ENCODE measurements around the gene OR52B4.
"Not testable (repeated sequence)": the region's sequence is repeated elsewhere in the genome, so short reads cannot be mapped to it uniquely, and the experiment has no call there.

OR52B4 gene

DNA sequence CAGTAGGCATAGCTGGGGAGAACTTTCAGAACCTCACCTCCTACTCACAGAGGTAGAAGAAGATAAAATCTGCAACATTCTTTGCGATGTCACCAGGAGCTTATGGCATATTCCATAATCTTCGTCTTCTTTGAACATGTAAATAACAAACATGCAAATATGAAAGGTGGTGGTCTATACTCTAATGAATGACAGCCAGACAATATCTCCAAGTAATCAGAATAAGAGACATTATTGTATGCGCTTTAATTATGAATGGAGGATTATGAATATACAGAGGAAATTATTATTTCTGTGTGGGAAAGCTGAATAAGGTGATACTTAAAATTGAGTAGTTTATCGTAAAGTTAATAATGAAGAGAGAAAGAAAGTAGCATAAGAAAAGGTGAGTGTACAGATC, at the start of gene OR52B4:
Gene OR52B4 (minus strand): TSS at position 101 of the 400 bp plus-strand sequence. CDS start 91 bp downstream, at position 10.
- DNase-seq: no peak

- DNase-seq: no peak
Observed at GRCh38 chr11:4416816-4417215, 48.6 kb upstream of the OR52B4 start.

DNA sequence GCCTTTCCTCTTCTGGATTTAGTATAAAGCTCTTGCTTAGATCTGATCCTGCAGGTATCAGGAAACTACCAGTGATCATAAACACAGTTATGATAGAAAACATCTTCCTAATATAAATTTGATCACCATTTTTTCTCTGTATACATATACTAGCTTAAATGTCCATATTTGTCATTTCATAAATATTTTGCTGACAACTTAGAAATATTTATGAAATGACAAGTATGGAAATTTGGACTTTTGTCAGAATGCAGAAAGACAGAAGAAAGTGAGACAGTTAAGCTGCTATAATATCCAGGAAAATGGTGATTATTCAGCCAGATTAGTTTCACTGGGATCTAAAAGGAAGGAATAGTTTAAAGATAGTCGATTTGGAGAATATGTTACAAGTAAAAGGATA, 48.1 kb upstream of the OR52B4 start:
- no peak for DNase-seq

- not testable (repeated sequence) for DNase-seq
Observed at GRCh38 chr11:4406206-4406605, 38.0 kb upstream of the OR52B4 start.

- no peak for DNase-seq
Observed at GRCh38 chr11:4393858-4394223, 25.7 kb upstream of the OR52B4 start.

GRCh38 chr11:4393209-4393857, 25.1 kb upstream of the OR52B4 start, which contains the start of gene TRIM21:
TSS of gene TRIM21 (minus strand) at chr11:4393702. CDS start at chr11:4390409, 3,293 bp downstream.
- peak; percentile 82 for DNase-seq

DNA sequence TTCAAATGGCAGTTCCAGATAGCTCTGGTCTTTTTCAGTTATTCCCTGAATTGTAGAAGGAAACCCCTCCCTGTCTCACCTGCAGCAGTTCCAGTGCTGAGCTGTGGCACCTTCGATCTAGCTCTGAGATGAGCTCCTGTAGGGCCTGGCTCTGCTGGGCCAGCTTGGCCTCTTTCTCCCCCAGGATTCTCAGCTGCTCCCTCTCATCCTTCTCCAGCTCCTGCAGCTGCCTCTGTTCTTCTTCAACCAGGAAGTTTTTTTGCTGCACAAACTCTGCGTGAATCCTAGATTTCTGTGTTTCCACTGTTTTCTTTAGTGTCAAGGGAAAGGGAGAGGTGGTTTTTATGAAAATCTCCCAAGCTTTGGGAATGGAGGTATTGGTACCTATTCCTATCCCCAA, 20.0 kb upstream of the OR52B4 start:
- DNase-seq: no peak

DNA sequence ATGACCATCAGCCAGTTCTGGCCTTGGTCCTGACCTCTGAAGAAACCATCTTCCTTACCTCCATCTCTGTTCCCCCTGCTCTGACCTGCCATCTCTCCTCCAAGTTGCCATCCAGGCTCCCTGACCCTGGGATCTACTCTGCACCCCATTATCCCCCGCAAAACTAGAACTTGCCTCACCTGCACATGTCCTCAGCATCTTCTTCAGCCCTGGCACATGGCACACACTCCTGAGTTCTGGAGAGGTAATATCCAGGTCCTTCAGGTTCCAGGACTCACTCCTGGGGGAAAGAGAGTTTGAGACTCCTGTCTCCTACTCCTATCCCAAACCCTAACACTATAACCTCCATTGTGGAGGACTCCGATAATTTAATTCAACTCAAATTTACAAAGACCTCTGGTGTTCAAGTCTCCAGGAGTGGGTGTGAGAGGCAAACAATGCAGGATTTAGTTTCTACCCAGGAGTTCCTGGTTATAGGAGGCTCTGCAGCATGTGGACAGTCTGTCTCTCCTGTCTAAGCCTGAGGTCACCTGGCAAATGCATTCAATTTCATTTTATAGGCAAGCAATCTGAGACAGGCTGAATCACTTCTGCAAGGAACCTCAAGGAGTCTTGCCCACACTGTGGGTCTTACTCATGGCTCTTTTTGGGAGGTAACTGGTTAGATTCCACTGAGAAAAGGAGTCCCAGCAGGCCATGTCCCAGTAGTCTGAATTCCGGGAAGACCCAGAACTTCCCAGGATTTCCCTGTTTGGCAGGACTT, 18.0 kb upstream of the OR52B4 start:
- DNase-seq: no peak

DNA sequence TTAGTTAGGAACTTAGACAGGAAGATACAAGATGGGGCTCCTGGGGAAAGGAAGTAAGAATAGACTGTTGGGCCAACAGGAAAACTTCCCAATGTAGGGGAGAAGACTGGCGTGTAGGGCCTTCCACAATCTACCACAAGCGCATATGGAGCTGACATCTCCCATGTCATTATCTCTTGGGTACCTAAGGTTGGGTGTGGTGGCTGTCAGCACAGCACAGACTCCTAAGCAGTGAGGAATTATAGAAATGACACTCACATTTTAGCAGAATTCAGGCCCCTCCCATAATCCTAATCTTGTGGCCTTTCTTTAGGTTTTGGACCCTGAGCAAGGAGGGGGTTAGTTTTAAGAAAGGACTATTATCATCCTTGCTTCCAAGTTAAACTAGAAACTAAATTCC, 13.7 kb upstream of the OR52B4 start:
- no peak for DNase-seq

- no peak for DNase-seq
Observed at GRCh38 chr11:4375431-4376140, 7.4 kb upstream of the OR52B4 start.

- DNase-seq: no peak
Observed at GRCh38 chr11:4370166-4370565, 2.0 kb upstream of the OR52B4 start.

DNA sequence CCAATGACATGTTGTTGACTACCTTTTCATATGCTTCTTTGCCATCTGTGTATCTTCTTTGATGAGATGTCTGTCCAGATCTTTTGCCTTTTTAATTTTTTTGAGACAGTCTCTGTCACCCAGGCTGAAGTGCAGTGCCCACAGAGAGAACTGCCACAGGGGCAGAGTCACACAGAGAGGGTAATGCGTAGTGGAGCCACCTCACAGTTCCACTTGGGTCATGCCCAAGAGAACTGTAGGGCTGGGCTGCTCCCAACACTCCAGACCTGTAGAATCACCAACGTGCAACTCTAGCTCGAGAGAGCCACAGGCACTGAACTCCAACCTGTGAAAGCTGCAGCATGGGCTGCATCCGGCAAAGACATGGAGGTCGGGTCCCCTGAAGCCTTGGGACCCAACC, 20.0 kb downstream of the OR52B4 start:
- DNase-seq: not testable (repeated sequence)

- DNase-seq: not testable (repeated sequence)
Observed at GRCh38 chr11:4345366-4345765, 22.8 kb downstream of the OR52B4 start.

DNA sequence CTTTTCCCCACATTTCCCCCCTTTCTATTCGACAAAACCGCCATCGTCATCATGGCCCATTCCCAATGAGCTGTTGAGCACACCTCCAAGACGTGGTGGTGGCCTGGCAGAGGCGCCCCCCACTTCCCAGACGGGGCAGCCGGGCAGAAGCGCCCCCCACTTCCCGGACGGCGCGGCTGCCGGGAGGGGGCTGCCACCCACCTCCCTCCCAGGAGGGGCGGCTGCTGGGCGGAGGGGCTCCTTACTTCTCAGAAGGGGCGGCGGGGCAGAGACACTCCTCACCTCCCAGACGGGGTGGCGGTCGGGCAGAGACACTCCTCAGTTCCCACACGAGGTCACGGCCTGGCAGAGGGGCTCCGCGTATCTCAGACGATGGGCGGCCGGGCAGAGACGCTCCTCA, 33.8 kb downstream of the OR52B4 start:
- not testable (repeated sequence) for DNase-seq

Measured in stimulated activated naive CD4-positive, alpha-beta T cell treated with Interleukin-2 at 50 U/mL for 16 hours (primary cell).